ENCODE results near the gene GRIN3B.

GRIN3B gene

GRCh38 chr19:1000095-1000494, at the start of gene GRIN3B:
GRIN3B (plus strand) TSS chr19:1000419; CDS start chr19:1000438, 19 bp downstream.
- TF ChIP-seq CTCF (IDR thresholded peaks at IDR 0.05) = peak; percentile 28
- no peak within 1 kb of the TSS for H3K4me3 ChIP-seq (ENCODE audit: low read depth, low read length)
- H3K9me3 ChIP-seq (ENCODE audit: control insufficient read depth, low read length) = no peaks in the 10 kb centered on the region
- H3K79me2 ChIP-seq = no peaks in the 10 kb centered on the region
- no peak within 1 kb of the TSS for H2AFZ ChIP-seq
- peaks cover 4% of the 10 kb centered on the region for H3K4me1 ChIP-seq
- no peaks in the 10 kb centered on the region for H3K36me3 ChIP-seq (ENCODE audit: control insufficient read depth, insufficient read depth, low read length)
- no peak within 1 kb of the TSS for H3K9ac ChIP-seq
- H3K27ac ChIP-seq = no peak within 1 kb of the TSS
- H3K27me3 ChIP-seq (ENCODE audit: control insufficient read depth, insufficient read depth, low read length) = peaks cover 3% of the 10 kb centered on the region
- H3K4me2 ChIP-seq (ENCODE audit: low read length) = no peak within 1 kb of the TSS

GRCh38 chr19:952049-952679, 48.1 kb upstream of the GRIN3B start:
- Histone ChIP-seq H3K27me3 (ENCODE audit: control insufficient read depth, insufficient read depth, low read length) (no peaks in the 10 kb centered on the region), H3K4me1 (peaks cover 10% of the 10 kb centered on the region), H3K27ac (no peak overlapping the region), H3K9me3 (ENCODE audit: control insufficient read depth, low read length) (no peaks in the 10 kb centered on the region), H3K4me2 (ENCODE audit: low read length) (peak overlapping the region; percentile 87), H3K79me2 (peaks cover 67% of the 10 kb centered on the region), H3K9ac (no peak overlapping the region), H2AFZ (no peak overlapping the region), H3K36me3 (ENCODE audit: control insufficient read depth, insufficient read depth, low read length) (no peaks in the 10 kb centered on the region), H3K4me3 (ENCODE audit: low read depth, low read length) (no peak overlapping the region)
- no peak for TF ChIP-seq CTCF (IDR thresholded peaks at IDR 0.05)

- peaks cover 62% of the 10 kb centered on the region for H3K79me2 ChIP-seq
These were observed 47.4 kb upstream of the GRIN3B start for GRCh38 chr19:952680-953444.

GRCh38 chr19:953445-954271, 46.6 kb upstream of the GRIN3B start:
- H3K9me3 ChIP-seq (ENCODE audit: control insufficient read depth, low read length) = no peaks in the 10 kb centered on the region
- H3K79me2 ChIP-seq = peaks cover 54% of the 10 kb centered on the region
- no peaks in the 10 kb centered on the region for H3K36me3 ChIP-seq (ENCODE audit: control insufficient read depth, insufficient read depth, low read length)
- H3K4me1 ChIP-seq = peaks cover 10% of the 10 kb centered on the region
- H3K4me3 ChIP-seq (ENCODE audit: low read depth, low read length) = no peak overlapping the region
- peak overlapping the region; percentile 87 for H3K4me2 ChIP-seq (ENCODE audit: low read length)
- H3K27me3 ChIP-seq (ENCODE audit: control insufficient read depth, insufficient read depth, low read length) = no peaks in the 10 kb centered on the region
- no peak for TF ChIP-seq CTCF (IDR thresholded peaks at IDR 0.05)
- H2AFZ ChIP-seq = no peak overlapping the region
- H3K27ac ChIP-seq = no peak overlapping the region
- no peak overlapping the region for H3K9ac ChIP-seq

More at GRCh38 chr19:952680-953444, 47.4 kb upstream of the GRIN3B start:
- no peak overlapping the region for H3K9ac ChIP-seq
- H3K27ac ChIP-seq = no peak overlapping the region
- no peak for TF ChIP-seq CTCF (IDR thresholded peaks at IDR 0.05)
- no peaks in the 10 kb centered on the region for H3K27me3 ChIP-seq (ENCODE audit: control insufficient read depth, insufficient read depth, low read length)
- no peaks in the 10 kb centered on the region for H3K9me3 ChIP-seq (ENCODE audit: control insufficient read depth, low read length)
- H3K4me1 ChIP-seq = peaks cover 10% of the 10 kb centered on the region
- H3K36me3 ChIP-seq (ENCODE audit: control insufficient read depth, insufficient read depth, low read length) = no peaks in the 10 kb centered on the region
- H2AFZ ChIP-seq = no peak overlapping the region
- H3K4me3 ChIP-seq (ENCODE audit: low read depth, low read length) = peak overlapping the region; percentile 44
- H3K4me2 ChIP-seq (ENCODE audit: low read length) = peak overlapping the region; percentile 87

All from parathyroid adenoma (tissue), 2 donors.